HepG2 (cell line): ENCODE results near the gene HYOU1. TPM values are rescaled to one million over a fixed set of nuclear protein-coding genes. Genes with fewer than 3 reads are reported as not detected.

Experiments
- ETS1 ChIP-seq: sonication (generic); formaldehyde crosslinking; IDR thresholded peaks from 2 replicates; pipeline ENCODE4 v1.4.0; 2020; ENCODE audit warnings: missing genetic modification reagents
- MXD4 ChIP-seq: IDR thresholded peaks from 2 replicates; pipeline ENCODE4 v1.6.1; 2016; ENCODE audit warnings: mild to moderate bottlenecking, missing biosample characterization, missing genetic modification reagents
- MYNN ChIP-seq: sonication (generic); formaldehyde crosslinking; IDR thresholded peaks from 2 replicates; pipeline ENCODE4 v1.4.0; 2020; ENCODE audit warnings: mild to moderate bottlenecking, low read depth, missing genetic modification reagents
- TIGD3 ChIP-seq: sonication (generic); formaldehyde crosslinking; IDR thresholded peaks from 2 replicates; pipeline ENCODE4 v1.5.1; 2020; ENCODE audit warnings: mild to moderate bottlenecking, missing genetic modification reagents, borderline replicate concordance
- ZBTB40 ChIP-seq, 2 experiments: fragments of 450-650 bp in 1 of 2; sonication (generic) in 1 of 2; formaldehyde crosslinking in 1 of 2; IDR thresholded peaks; 2 replicates each; pipeline versions ENCODE4 v1.6.1 to v1.8.0; 2016 to 2022; ENCODE audit warnings: antibody characterized with exemption in 1 of 2, mild to moderate bottlenecking in 1 of 2, missing genetic modification reagents in 1 of 2
- ZFP36 ChIP-seq: fragments of 150-350 bp; IDR thresholded peaks from 2 replicates; pipeline ENCODE4 v1.6.1; 2018; ENCODE audit warnings: borderline replicate concordance, low read length, low read depth; ENCODE audit not compliant: partially characterized antibody
- ZNF17 ChIP-seq: sonication (generic); formaldehyde crosslinking; IDR thresholded peaks from 2 replicates; pipeline ENCODE4 v1.5.0; 2020; ENCODE audit warnings: mild to moderate bottlenecking, missing genetic modification reagents
- ZNF205 ChIP-seq: IDR thresholded peaks from 2 replicates; pipeline ENCODE4 v1.6.1; 2018; ENCODE audit warnings: missing biosample characterization, missing genetic modification reagents
- ZNF431 ChIP-seq: sonication (generic); formaldehyde crosslinking; IDR thresholded peaks from 2 replicates; pipeline ENCODE4 v1.9.0; 2022; ENCODE audit warnings: missing genetic modification reagents, low read depth, mild to moderate bottlenecking, borderline replicate concordance
- ZNF687 ChIP-seq: sonication (generic); formaldehyde crosslinking; IDR thresholded peaks from 2 replicates; pipeline ENCODE4 v1.5.1; 2020; ENCODE audit warnings: mild to moderate bottlenecking, missing genetic modification reagents, moderate library complexity
- ZNF780A ChIP-seq: sonication (generic); formaldehyde crosslinking; IDR thresholded peaks from 2 replicates; pipeline ENCODE4 v1.8.0; 2022; ENCODE audit warnings: mild to moderate bottlenecking, missing genetic modification reagents, moderate library complexity
- polyA plus RNA-seq, 8 experiments: library from polyadenylated mRNA; depleted of rRNA in 3 of 8; stranded (reverse) in 7 of 8; unstranded in 1 of 8; fragments of >200 nt; fragmentation: Illumina TruSeq in 4 of 8; extraction: Trizol in 4 of 8; gene quantifications; 2 replicates each; pipeline versions ENCODE4 v1.2.1 to v1.2.3, GENCODE V29; 2011 to 2016; ENCODE audit warnings: low read depth in 4 of 8, missing spikeins in 1 of 8, mixed read lengths in 1 of 8; ENCODE audit not compliant: insufficient read depth in 1 of 8
- total RNA-seq, 5 experiments: library from RNA; depleted of rRNA; stranded (reverse); fragments of >200 nt; fragmentation: Illumina TruSeq; extraction: Trizol; gene quantifications; 2 replicates each; pipeline ENCODE4 v1.2.3, GENCODE V29; 2016; ENCODE audit warnings: low read depth in 1 of 5

HYOU1 gene
- total and polyA plus RNA-seq, 2 of the 13 experiments (the other 11 are each of a cell fraction or from before 2014, with no cell fraction given) = 127 to 155 TPM

- peak; percentile 88 for TF ChIP-seq ZNF687 (CRISPR knock-in tag)
- 0 out of 2 replicates have a peak, but pooled peaks have one; percentile 56 for TF ChIP-seq TIGD3 (CRISPR knock-in tag)
- no peak for TF ChIP-seq ETS1 (CRISPR knock-in tag)
- no peak for TF ChIP-seq ZBTB40 (IDR thresholded peaks at IDR 0.05)
- TF ChIP-seq ZBTB40 (CRISPR knock-in tag; IDR thresholded peaks at IDR 0.05) = peak; percentile 85
- TF ChIP-seq ZNF205 (CRISPR knock-in tag) = peak; percentile 58; the same call in 1 of the 2 replicates
- TF ChIP-seq ZNF780A (CRISPR knock-in tag) = no peak; the same call in 1 of the 2 replicates
- TF ChIP-seq MYNN = no peak; the same call in 1 of the 2 replicates
- peak; percentile 65; the same call in 1 of the 2 replicates for TF ChIP-seq ZNF431 (CRISPR knock-in tag)
- TF ChIP-seq MXD4 (CRISPR knock-in tag) = peak; percentile 88
- TF ChIP-seq ZFP36 = no peak
- no peak for TF ChIP-seq ZNF17 (CRISPR knock-in tag)
Observed at GRCh38 chr11:119095066-119095880, 38.3 kb upstream of the HYOU1 start (continued).
